H1 (cell line): ENCODE measurements around the gene OXER1. TPM values are rescaled to one million over a fixed set of nuclear protein-coding genes. Genes with fewer than 3 reads are reported as not detected.

Experiments
- CTCF ChIA-PET: fragments of 300-600 bp; sonication (Branson Sonifier 250); formaldehyde crosslinking; loops from one replicate; lab custom pipeline; 2021; ENCODE audit not compliant: partially characterized antibody; lab: Charles Lee
- POLR2A ChIA-PET: fragments of 300-600 bp; sonication (Branson Sonifier 250); formaldehyde crosslinking; loops from one replicate; lab custom pipeline; 2021; ENCODE audit warnings: inconsistent platforms; ENCODE audit not compliant: partially characterized antibody; lab: Charles Lee
- DNase-seq, 2 experiments: peaks; one replicate each; pipeline versions ENCODE4 v3.0.0 to v3.0.0-alpha.2; 2010 to 2022; ENCODE audit warnings: low spot score in 2 of 2, low read depth in 1 of 2, mixed read lengths in 1 of 2
- FAIRE-seq: peaks from 2 replicates; lab custom pipeline; 2011; peaks lifted over from hg19 to GRCh38; lab: Jason Lieb, UNC
- H2AFZ ChIP-seq: 2 replicates; pipeline ENCODE4 v1.8.1; 2012; ENCODE audit warnings: low read length, inconsistent platforms
- H2AK5ac ChIP-seq: 2 replicates; pipeline ENCODE4 v1.6.1; 2013; ENCODE audit warnings: low read depth, low read length
- H2BK120ac ChIP-seq: replicated peaks from 2 replicates; pipeline ENCODE3; 2013; ENCODE audit warnings: low read depth, low read length, inconsistent platforms
- H2BK12ac ChIP-seq: 2 replicates; pipeline ENCODE4 v1.6.1; 2013; ENCODE audit warnings: low read depth, low read length
- H2BK15ac ChIP-seq: 2 replicates; pipeline ENCODE4 v1.6.1; 2013; ENCODE audit warnings: low read length
- H2BK20ac ChIP-seq: 2 replicates; pipeline ENCODE4 v1.6.1; 2013; ENCODE audit warnings: low read length
- H2BK5ac ChIP-seq: 2 replicates; pipeline ENCODE4 v1.6.1; 2013; ENCODE audit warnings: low read depth, low read length
- H3K14ac ChIP-seq: 2 replicates; pipeline ENCODE4 v1.6.1; 2013; ENCODE audit warnings: inconsistent platforms; ENCODE audit not compliant: insufficient read length
- H3K18ac ChIP-seq: 2 replicates; pipeline ENCODE4 v1.6.1; 2013; ENCODE audit warnings: low read length; ENCODE audit errors: extremely low read depth
- H3K23ac ChIP-seq: 2 replicates; pipeline ENCODE4 v1.6.1; 2013; ENCODE audit warnings: inconsistent platforms; ENCODE audit not compliant: insufficient read length
- H3K23me2 ChIP-seq: 2 replicates; pipeline ENCODE4 v1.6.1; 2013; ENCODE audit warnings: low read depth, low read length
- H3K27ac ChIP-seq: 2 replicates; pipeline ENCODE4 v1.6.1; 2011; ENCODE audit warnings: low read depth, low read length, inconsistent platforms
- H3K27me3 ChIP-seq, 4 experiments: replicated peaks in 1 of 4; 1 replicate in 1 of 4; 2 replicates in 3 of 4; pipeline versions ENCODE4 v1.6.1 to v1.8.1; 2011 to 2013; ENCODE audit warnings: low read length in 3 of 4, mild to moderate bottlenecking in 3 of 4, inconsistent platforms in 2 of 4, mixed read lengths in 2 of 4, moderate library complexity in 1 of 4; ENCODE audit not compliant: control insufficient read depth in 3 of 4, insufficient read depth in 3 of 4; ENCODE audit errors: extremely low read depth in 1 of 4
- H3K36me3 ChIP-seq, 4 experiments: 2 replicates each; pipeline versions ENCODE4 v1.6.1 to v1.8.1; 2011 to 2013; ENCODE audit warnings: mild to moderate bottlenecking in 4 of 4, low read length in 3 of 4, moderate library complexity in 2 of 4, control low read depth in 1 of 4, inconsistent platforms in 1 of 4; ENCODE audit not compliant: insufficient read depth in 4 of 4, control insufficient read depth in 2 of 4
- H3K4ac ChIP-seq: replicated peaks from 2 replicates; pipeline ENCODE3; 2013; ENCODE audit warnings: low read length, low read depth, mixed read lengths, inconsistent platforms; ENCODE audit not compliant: insufficient read length
- H3K4me1 ChIP-seq, 4 experiments: replicated peaks in 1 of 4; 1 replicate in 1 of 4; 2 replicates in 3 of 4; pipeline versions ENCODE4 v1.6.1 to v1.8.1; 2011 to 2013; ENCODE audit warnings: low read length in 3 of 4, inconsistent platforms in 2 of 4, mixed read lengths in 1 of 4; ENCODE audit not compliant: insufficient read depth in 4 of 4, control insufficient read depth in 3 of 4
- H3K4me2 ChIP-seq, 2 experiments: 2 replicates each; pipeline versions ENCODE4 v1.6.1 to v1.8.1; 2011 to 2013; ENCODE audit warnings: low read depth in 2 of 2, low read length in 2 of 2, control low read depth in 1 of 2, inconsistent platforms in 1 of 2, mild to moderate bottlenecking in 1 of 2; ENCODE audit not compliant: insufficient read depth in 1 of 2
- H3K4me3 ChIP-seq, 4 experiments: fragments of 200-600, 300-600 bp in 1 of 4; sonication (generic), shearing (Covaris generic), sonication (Bioruptor Twin) in 1 of 4; 2 replicates each; pipeline versions ENCODE4 v1.5.1 to v1.8.1; 2011 to 2016; ENCODE audit warnings: low read length in 4 of 4, low read depth in 3 of 4, control low read depth in 2 of 4, inconsistent platforms in 2 of 4, mild to moderate bottlenecking in 2 of 4, mixed read lengths in 1 of 4, moderate library complexity in 1 of 4; ENCODE audit not compliant: insufficient read depth in 2 of 4; ENCODE audit errors: extremely low read depth in 1 of 4
- H3K56ac ChIP-seq: replicated peaks from 2 replicates; pipeline ENCODE3; 2013; ENCODE audit warnings: low read depth, mild to moderate bottlenecking, mixed read lengths, low read length, inconsistent platforms; ENCODE audit not compliant: insufficient read length
- H3K79me1 ChIP-seq: 2 replicates; pipeline ENCODE4 v1.6.1; 2013; ENCODE audit warnings: low read depth, low read length, control low read depth
- H3K79me2 ChIP-seq, 2 experiments: 2 replicates each; pipeline versions ENCODE4 v1.6.1 to v1.8.1; 2012 to 2013; ENCODE audit warnings: low read length in 2 of 2, mild to moderate bottlenecking in 2 of 2, inconsistent platforms in 1 of 2; ENCODE audit not compliant: insufficient read depth in 2 of 2, control insufficient read depth in 1 of 2
- H3K9ac ChIP-seq, 4 experiments: replicated peaks in 1 of 4; 1 replicate in 1 of 4; 2 replicates in 3 of 4; pipeline versions ENCODE4 v1.6.1 to v1.8.1; 2011 to 2013; ENCODE audit warnings: low read depth in 3 of 4, low read length in 3 of 4, control low read depth in 2 of 4, mild to moderate bottlenecking in 2 of 4, moderate library complexity in 2 of 4, inconsistent platforms in 1 of 4; ENCODE audit errors: extremely low read depth in 1 of 4
- H3K9me3 ChIP-seq, 2 experiments: 2 replicates each; pipeline versions ENCODE4 v1.6.1 to v1.8.1; 2012 to 2013; ENCODE audit warnings: mild to moderate bottlenecking in 2 of 2, moderate library complexity in 2 of 2, control low read depth in 1 of 2, inconsistent platforms in 1 of 2, low read depth in 1 of 2, low read length in 1 of 2, mixed read lengths in 1 of 2; ENCODE audit not compliant: insufficient read depth in 2 of 2
- H4K20me1 ChIP-seq, 2 experiments: replicated peaks in 1 of 2; 2 replicates each; pipeline versions ENCODE3 to v1.8.1; 2011 to 2013; ENCODE audit warnings: inconsistent platforms in 2 of 2, low read length in 2 of 2, mild to moderate bottlenecking in 1 of 2; ENCODE audit not compliant: insufficient read depth in 2 of 2, control insufficient read depth in 1 of 2
- H4K5ac ChIP-seq: 2 replicates; pipeline ENCODE4 v1.6.1; 2013; ENCODE audit warnings: low read length, low read depth, mixed read lengths, inconsistent platforms; ENCODE audit not compliant: insufficient read length
- H4K8ac ChIP-seq: 2 replicates; pipeline ENCODE4 v1.8.0; 2013; ENCODE audit warnings: mild to moderate bottlenecking, moderate library complexity, low read length, inconsistent platforms; ENCODE audit not compliant: insufficient read depth; ENCODE audit errors: extremely low read depth
- H4K91ac ChIP-seq: replicated peaks from 2 replicates; pipeline ENCODE3; 2013; ENCODE audit warnings: low read length, mixed read lengths, inconsistent platforms; ENCODE audit not compliant: insufficient read length
- EZH2 ChIP-seq: fragments of 200-600 bp; sonication (generic); IDR thresholded peaks from 2 replicates; pipeline ENCODE4 v1.7.1; 2012; ENCODE audit warnings: low read depth, mild to moderate bottlenecking, moderate library complexity, low read length, inconsistent platforms; ENCODE audit not compliant: severe bottlenecking
- RXRA ChIP-seq: IDR thresholded peaks from 2 replicates; pipeline ENCODE4 v1.6.1; 2011; ENCODE audit warnings: low read depth, mild to moderate bottlenecking, low read length, moderate library complexity; ENCODE audit not compliant: insufficient read depth
- WGBS, 2 experiments: shearing (Covaris generic) in 1 of 2; methylation state at CpG; one replicate each; pipeline versions ENCODE4 v1.1.6 to v1.1.7; 2013 to 2015; ENCODE audit warnings: low lambda C conversion rate in 2 of 2, mixed read lengths in 2 of 2, inconsistent platforms in 1 of 2, low coverage in 1 of 2, missing lambda C conversion rate in 1 of 2; ENCODE audit not compliant: insufficient replicate concordance in 2 of 2, insufficient coverage in 1 of 2, insufficient read length in 1 of 2; ENCODE audit errors: extremely low coverage in 1 of 2, missing lambda C conversion rate in 1 of 2; 5-methylcytosine and 5-hydroxymethylcytosine counted together
- polyA plus RNA-seq, 7 experiments: library from polyadenylated mRNA; depleted of rRNA in 3 of 7; stranded (reverse) in 5 of 7; unstranded in 2 of 7; fragments of >200 nt in 5 of 7; fragments of 200-250 nt in 2 of 7; gene quantifications; 1 replicate in 5 of 7; 2 replicates in 1 of 7; 4 replicates in 1 of 7; pipeline versions ENCODE4 v1.2.1 to v1.2.3, GENCODE V29; 2011 to 2013; ENCODE audit warnings: missing spikeins in 2 of 7, mixed read lengths in 2 of 7
- total RNA-seq: library from RNA; stranded (reverse); fragmentation: NEBNext Ultra II Directional; extraction: Animal tissue kit (Norgen Biotek cat#: 25700); gene quantifications from 2 replicates; pipeline ENCODE4 v1.2.1, GENCODE V29; 2021

Gene OXER1
- total and polyA plus RNA-seq, 2 of the 8 experiments (the other 6 are each of a cell fraction or from before 2014, with no cell fraction given) = 1.2 to 2.9 TPM

DNA sequence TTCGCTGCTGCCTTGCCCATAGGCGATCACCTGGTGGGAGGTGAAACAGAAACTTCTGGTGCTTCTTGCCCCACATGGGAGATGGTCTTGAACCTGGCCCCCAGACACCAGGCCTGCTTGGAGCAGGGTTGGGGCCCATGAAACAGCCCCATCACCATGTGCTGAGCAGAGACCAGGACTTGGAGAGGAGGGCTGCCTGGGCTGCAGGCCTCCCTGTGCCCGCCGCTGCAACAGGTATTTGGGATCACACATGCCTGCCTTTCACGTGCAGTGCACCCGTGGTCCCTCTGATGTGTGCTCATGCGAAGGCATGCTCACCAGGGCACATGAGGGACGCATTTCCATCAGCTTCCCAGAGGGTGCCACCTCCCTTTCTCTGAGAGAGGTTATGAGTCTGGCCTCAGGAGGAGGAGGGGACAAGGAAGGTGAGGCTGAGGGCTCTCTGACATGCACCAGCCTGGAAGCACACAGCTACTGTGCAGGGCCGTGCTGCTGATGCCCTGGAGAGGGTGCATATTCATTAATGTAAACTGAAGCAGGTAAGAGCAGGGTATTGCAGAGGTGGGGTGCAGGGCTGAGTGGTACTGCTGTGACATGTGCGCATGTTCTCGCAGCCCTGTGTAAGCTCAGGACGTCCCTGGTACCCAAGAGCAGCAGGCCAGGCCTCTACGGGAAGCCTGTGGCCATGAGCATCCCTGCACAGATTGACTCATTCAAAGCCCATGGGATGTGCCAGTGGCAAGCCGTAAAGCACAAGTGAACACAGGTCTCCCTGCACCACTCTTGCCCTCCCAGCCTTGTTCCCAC lies 4.2 kb upstream of the OXER1 start:
- Histone ChIP-seq H3K23ac (no peak overlapping the region), H4K5ac (no peak overlapping the region), H2BK12ac (no peak overlapping the region), H3K27ac (no peak overlapping the region), H3K4ac (no peak overlapping the region), H3K4me3 (no peak overlapping the region), H3K79me1 (no peaks in the 10 kb centered on the region), H2BK15ac (no peak overlapping the region), H2BK120ac (no peak overlapping the region), H3K27me3 (no peaks in the 10 kb centered on the region), H2BK5ac (peak overlapping the region; percentile 52; the same call in 1 of the 2 replicates), H3K36me3 (no peaks in the 10 kb centered on the region; a peak in 1 of 8 replicates), H2AFZ (no peak overlapping the region), H3K79me2 (no peaks in the 10 kb centered on the region), H3K23me2 (no peaks in the 10 kb centered on the region), H3K4me1 (peaks cover 1 to 16% (median 3%) of the 10 kb centered on the region in 4 experiments; a peak in 4 of 7 replicates), H2BK20ac (no peak overlapping the region), H4K20me1 (no peaks in the 10 kb centered on the region), H2AK5ac (no peak overlapping the region), H4K8ac (no peak overlapping the region), H4K91ac (peak overlapping the region; percentile 27), H3K4me2 (no peak overlapping the region), H3K9me3 (no peaks in the 10 kb centered on the region), H3K14ac (no peak overlapping the region), H3K18ac (no peak overlapping the region), H3K56ac (no peak overlapping the region), H3K9ac (no peak overlapping the region)
- ChIA-PET POLR2A (interaction anchor here (0.7 to 2.1 kb wide), 6 partner anchors 8 to 55 kb away, joined by 3 to 6 read pairs (median 4); no protein-coding TSS in a partner anchor), CTCF (interaction anchor here (1.0 to 4.1 kb wide), 6 partner anchors 11 to 338 kb away, joined by 3 to 35 read pairs (median 5); no protein-coding TSS in a partner anchor)
- TF ChIP-seq EZH2 (no peak), RXRA (no peak)
- WGBS, 2 experiments = 91% methylated on average over 14 of the region's 14 CpGs; no CpG with 5 or more reads in 1 of the 2 experiments
- no peak for FAIRE-seq
- DNase-seq = peak in 1 of 2 experiments; percentile 46
